ENCODE results near the gene ROCK2.
"Not testable (repeated sequence)": the region's sequence is repeated elsewhere in the genome, so short reads cannot be mapped to it uniquely, and the experiment has no call there.

ROCK2 gene

DNA sequence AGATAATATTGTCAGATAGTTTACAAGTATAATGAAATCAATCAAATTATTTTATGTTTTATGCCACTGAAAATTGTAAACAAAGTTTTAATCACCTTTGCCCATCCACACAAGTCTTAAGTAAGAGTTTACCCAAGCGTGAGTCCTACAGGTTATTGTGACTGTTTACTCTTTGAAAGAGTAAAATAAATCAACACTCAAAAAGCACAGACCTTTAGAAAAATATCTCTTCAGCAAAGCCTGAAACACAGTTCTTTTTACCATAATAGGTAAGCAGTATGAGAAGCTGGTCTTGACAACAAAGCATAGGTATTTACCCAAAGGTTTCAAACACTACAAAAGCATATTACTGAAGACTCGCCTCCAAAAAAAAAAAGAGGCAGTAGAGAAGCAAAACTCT is 3.7 kb downstream of the ROCK2 start:
- DNase-seq (ENCODE audit: low spot score), result no peak

DNA sequence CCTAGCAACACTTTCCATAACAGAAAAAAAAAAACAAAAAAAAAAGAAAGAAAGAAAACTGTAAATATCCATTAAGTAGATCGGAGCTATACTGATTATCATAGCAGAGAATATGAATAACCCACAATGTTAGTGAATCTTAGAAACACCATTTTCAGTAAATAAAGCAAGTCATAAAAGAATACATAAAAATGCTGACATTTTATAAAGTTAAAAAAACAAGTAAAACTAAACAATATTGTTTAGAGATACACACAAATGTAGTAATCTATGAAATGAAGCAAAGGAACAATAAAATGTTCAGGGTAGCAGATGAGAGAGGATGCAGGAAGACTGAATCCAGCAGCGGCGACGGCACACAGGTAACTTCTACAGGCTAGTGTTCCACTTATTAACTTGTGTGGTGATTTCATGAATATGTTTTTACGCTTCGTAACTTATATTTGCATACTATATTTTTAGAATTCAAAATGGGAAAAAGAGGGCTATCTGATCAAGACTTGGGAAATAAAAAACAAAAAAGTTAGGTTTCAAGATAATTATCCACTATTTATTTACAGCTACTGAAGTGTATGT is 4.8 kb downstream of the ROCK2 start:
- DNase-seq (ENCODE audit: low spot score), result no peak

DNA sequence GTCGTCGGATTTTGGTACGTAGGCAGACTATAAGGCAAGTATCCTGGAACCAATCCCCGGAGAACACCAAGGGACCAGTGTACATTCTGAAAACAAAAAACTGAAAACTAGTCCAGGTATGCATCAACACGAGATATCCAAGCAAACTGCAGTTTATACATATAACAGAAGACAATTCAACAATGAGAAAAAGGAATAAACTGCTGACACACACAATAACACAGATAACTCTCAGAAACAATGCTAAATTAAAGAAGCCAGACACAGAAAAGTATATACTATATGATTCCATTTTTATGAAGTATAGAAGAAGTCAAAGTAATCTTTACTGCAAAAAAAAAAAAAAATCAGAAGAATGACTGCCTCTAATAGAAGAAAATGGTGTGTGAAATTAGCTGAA is 5.9 kb downstream of the ROCK2 start:
- DNase-seq (ENCODE audit: low spot score), result no peak

DNA sequence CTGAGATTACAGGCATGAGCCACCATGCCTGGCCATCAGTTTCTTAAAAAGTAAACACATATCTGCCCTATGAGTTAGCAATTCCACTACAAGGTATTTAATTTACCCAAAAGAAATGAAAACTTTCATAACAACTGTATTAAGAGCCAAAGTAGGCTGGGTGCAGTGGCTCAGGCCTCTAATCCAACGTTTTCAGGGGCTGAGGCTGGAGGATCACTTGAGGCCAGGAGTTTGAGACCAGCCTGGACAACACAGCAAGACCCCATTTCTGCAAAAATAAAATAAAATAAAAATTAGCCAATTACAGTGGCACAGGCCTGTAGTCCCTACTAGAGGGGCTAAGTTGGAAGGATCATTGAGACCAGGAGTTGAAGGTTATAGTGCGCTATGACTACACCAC is 6.5 kb downstream of the ROCK2 start:
- no peak for DNase-seq (ENCODE audit: low spot score)

DNA sequence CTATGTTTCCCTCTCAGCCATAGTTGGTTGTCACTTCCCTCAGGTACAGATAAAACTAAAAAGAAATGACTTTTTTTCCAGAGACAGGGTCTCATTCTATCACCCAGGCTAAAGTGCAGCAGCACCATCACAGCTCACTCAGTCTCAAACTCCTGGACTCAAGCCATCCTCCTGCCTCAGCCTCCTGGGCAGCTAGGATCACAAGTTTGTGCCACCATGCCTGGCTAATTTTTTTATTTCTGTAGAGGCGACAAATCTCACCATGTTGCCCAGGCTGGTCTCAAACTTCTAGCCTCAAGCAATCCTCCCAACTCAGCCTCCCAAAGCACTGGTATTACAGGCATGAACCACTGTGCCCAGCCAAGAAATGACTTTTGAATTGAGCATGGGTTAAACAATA is 8.2 kb downstream of the ROCK2 start:
- no peak for DNase-seq (ENCODE audit: low spot score)

DNA sequence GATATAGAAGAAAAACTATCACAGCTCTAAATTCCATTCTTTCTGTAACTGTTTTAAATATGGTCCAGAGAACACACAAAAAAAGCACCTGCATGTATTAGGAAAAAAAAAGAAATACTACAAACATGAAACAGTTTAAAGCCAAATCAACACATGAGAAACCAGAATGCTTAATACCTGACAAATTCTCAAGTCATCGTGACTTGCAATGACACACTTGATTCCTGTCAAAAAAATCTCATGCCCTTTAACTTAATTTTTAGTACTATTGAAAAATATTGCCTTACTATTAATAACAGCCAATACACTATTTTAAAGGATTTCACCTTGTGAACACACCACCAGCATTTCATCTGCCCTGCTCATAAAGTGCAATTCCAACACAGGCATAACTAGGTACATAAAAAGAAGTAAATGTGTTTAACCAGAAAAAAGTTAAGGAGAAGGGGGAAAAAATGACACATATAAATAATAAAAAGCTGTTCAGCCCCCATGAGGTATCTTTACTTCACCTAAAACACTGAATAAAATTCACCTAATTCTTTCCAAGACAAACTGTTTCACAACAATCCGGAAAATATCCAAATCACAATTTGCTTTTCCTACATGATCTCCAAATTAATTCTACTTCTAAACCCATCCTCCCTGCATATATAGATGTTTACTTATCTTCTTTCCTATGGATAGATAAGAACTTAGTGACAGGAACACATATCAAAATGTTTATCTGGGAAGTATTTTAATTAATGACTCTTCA is 10.8 kb downstream of the ROCK2 start:
- DNase-seq (ENCODE audit: low spot score), result no peak

DNA sequence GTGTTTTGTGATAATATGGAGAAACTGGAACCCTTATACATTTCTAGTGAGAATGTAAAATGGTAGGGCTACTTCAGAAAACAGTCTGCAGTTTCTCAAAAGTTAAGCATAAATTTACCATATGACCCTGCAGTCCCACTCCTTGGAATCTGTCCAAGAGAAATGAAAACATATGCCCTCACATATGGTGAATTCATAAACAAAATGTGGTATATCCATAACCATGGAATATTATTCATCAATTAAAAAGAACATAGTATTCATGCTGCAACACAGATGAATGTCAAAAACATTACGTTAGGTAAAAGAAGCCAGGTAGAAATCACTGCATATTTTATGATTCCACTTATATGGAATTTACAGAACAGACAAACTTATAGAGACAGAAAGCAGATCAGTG is 11.8 kb downstream of the ROCK2 start:
- DNase-seq (ENCODE audit: low spot score), result no peak

DNA sequence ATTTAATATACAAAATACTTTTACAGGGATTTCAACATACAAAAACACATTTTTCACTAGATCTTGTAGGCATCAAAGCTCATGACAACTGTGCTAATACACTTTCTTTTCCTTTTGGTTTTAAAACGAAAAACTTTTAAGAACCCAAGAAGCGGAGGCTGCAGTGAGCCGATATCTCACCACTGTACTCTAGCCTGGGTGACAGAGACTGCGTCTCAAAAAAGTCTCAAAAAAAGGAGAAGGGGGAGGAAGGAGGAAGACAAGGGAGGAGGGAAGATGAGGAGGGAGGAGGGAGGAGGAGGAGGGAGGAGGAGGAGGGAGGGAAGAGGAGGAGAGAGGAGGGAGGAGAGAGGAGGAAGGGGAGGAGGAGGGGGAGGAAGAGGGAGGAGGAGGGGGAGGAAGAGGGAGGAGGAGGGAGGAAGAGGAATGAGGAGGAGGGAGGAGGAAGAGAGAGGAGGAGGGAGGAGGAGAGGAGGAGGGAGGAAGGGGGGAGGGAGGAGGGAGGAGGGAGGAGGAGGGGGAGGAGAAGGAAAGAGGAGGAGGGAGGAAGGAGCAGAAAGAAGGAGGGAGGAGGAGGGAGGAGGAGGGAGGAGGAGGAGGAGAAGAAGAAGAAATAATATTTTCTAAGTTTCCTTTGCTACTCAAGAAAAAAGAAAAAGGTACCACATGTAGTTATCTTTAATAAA is 13.8 kb downstream of the ROCK2 start:
- DNase-seq (ENCODE audit: low spot score), result no peak

DNA sequence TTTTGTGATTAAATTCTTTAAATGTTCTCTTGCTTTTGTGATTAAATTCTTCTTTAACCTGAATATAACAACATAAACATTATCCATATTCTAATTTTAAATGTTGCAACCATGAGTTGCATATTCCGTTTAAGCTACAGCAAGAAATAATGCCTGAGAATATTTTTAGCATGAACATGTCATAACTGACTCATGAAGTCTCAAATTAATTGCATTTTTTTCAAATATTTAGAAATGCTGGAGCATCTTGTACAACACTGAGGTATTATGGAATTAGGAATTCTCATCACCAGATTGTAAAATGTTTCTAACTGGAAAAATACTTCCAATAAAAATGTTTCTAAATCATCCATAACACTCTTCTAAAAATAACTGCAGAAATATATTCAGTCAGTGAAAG is 14.7 kb downstream of the ROCK2 start:
- DNase-seq (ENCODE audit: low spot score), result peak; percentile 27

DNA sequence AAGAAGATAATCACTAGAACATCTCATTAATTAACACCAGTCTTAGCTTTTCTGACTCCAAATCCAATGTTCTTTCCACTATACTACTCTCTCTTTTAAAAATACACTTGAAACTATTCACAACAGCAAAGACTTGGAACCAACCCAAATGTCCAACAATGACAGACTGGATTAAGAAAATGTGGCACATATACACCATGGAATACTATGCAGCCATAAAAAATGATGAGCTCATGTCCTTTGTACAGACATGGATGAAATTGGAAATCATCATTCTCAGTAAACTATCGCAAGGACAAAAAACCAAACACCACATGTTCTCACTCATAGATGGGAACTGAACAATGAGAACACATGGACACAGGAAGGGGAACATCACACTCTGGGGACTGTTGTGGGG is 15.9 kb downstream of the ROCK2 start:
- not testable (repeated sequence) for DNase-seq (ENCODE audit: low spot score)

DNA sequence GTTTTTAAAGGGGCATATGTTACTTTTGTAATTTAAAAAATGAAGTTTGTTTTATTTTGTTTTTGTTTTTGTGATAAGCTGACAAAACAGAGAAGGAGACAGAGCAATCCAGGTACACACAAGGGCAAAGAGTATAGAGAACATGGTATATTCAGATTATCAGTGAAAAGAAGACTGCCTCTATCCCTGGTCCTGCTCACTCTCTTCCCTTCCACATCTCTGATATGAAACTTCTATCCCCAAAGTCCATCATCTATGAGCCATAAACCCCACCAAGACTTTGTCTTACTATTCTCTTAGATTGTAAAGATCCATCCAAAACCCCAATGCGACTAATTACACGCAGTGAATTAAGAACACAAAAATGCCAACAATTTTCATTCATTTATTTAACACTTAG is 16.6 kb downstream of the ROCK2 start:
- no peak for DNase-seq (ENCODE audit: low spot score)

DNA sequence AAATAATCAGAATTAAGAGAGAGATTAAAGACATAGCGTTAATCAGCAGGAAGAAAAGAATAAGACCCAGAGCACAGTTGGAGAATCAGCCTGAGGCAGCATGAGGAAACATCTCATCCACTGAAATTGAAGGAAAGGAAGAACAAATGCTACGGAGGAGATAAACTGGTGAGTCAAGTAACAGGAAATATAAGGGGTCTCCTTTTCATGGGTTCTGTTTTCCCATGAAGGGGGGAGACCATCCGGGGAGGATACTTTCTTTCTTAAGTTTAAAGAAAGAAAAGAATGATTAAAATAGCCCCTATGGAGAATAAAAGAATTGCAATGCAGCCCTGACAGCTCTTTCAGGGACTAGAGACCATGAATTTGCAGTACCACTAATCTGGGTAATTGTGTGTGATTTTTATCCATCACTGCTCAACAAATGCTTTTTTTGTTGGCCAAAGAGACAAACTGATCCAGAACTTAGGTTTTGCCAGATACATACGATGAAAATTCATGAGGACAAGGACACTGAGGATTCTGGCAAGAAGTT is 17.7 kb downstream of the ROCK2 start:
- DNase-seq (ENCODE audit: low spot score), result no peak

DNA sequence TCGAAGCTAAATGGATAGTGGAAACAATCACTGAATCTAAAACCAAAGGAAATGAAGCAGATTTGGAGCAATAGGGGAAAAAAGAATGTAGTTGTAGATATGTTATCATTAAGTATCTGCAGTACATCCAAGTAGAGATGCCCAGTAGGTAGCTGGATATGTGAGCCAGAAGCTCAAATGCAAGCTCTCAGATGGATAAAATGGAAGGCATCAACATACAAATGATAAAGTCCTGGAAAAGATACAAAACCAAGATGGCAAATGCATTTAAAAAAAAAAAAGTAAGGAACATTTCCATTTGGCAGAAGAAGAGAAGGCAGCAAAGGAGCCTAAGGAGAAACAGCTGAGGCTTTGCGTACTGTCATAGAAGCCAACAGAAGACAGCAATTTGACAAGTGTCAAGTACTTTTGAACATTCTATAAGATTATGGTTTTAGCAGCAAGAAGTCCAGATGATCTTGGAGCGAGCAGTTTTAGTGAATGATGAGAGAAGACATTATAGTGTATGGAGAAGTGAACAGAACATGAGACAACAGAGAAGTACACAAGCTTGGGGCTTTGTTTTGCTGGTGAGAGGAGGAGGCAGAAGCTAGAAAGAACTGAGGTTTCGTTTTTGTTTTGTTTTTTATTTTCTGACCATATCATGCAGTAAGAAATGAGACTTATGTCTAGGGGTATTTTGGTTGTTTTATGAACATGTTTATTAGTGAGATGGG is 18.3 kb downstream of the ROCK2 start:
- DNase-seq (ENCODE audit: low spot score), result no peak

DNA sequence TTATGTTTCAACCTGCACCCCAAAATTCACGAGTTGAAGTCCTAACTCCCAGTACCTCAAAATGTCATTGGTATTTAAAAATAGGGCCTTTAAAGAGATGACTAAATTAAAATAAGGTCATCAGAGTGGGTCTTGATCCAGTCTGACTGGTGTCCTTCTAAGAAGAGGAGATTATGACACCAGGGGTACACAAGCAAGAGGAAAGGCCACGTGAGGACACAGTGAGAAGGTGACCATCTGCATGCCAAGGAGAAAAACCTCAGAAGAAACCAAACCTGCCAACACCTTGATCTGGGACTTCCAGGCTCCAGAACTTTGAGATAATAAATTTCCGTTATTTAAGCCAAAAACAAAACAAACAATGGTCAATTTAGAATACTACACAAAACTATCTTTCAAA is 22.6 kb downstream of the ROCK2 start:
- DNase-seq (ENCODE audit: low spot score), result no peak

DNA sequence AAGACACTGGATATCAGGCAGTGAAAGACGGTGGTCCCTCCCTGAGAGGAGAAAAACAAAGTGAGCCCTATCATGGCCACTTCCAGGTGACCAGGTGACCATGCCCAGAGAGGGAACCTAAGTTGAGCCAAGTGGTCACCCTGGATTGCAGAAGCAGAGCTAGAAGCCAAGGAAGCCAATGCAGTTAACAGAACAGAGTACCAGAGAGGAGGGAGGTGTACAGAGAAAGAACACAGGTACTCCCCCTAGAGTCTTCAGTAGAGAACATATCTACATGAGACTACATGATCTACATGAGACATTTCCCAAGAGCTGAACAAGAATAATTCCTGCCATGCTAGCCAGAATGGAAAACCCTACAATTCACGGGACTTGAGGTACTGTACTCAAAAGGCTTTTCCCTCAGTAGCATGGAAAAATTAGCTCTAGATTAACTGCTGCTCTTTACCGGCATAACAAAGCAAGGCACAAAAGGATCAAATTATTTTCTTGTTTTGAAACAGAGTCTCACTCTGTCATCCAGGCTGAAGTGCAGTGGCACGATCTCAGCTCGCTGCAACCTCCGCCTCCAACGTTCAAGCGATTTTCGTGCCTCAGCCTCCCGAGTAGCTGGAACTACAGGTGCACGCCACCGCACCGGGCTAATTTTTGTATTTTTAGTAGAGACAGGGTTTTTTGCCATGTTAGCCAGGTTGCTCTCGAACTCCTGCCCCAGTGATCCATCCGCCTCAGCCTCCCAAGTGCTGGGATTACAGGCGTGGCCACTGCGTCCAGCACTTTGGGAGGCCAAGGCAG is 23.5 kb downstream of the ROCK2 start:
- no peak for DNase-seq (ENCODE audit: low spot score)

DNA sequence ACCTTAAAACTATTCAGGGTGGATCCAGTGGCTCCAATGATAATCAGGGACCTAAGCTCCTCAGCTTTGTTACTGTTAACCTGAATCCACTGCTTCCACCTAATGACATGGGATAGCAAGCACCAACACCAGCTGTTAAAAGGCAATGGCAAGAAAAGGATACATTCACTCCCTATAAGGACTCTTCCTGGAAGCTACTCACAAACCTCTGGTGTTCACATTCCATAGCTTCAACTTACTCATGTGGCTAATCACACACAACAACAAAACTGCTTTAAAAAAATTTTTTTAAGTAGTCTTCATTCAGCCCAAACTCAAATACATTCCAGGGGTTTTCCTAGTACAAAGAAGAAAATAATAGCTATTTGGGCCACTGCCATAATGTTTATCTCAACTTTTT is 24.5 kb downstream of the ROCK2 start:
- DNase-seq (ENCODE audit: low spot score), result no peak

DNA sequence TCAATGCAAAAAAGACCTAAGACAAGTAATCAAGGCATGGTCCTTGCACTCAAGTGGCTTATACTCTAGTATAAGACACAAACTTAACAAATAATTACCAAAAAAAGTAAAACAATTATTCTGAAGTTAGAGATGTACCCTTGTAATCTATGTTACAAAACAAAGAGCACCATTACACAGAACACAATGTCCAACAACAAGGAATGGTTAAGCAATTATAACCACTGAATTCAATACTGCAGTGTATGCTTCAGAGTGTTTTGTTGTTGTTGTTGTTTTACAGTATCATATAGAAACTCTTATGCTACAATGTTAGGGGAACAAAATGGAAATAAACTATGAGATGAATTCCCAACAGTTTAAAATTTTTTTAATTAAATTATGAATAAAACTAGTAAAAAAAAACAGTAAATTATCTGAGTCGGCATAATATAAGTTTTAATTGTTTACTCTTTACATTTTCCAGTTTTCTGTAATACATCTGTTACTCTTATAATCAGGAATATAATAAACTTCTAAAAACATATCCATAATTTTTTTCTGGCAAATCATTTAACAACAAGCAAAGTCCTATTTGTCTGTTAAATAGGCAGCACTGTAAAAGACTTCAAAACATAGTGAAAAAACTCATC is 29.2 kb downstream of the ROCK2 start:
- no peak for DNase-seq (ENCODE audit: low spot score)

DNA sequence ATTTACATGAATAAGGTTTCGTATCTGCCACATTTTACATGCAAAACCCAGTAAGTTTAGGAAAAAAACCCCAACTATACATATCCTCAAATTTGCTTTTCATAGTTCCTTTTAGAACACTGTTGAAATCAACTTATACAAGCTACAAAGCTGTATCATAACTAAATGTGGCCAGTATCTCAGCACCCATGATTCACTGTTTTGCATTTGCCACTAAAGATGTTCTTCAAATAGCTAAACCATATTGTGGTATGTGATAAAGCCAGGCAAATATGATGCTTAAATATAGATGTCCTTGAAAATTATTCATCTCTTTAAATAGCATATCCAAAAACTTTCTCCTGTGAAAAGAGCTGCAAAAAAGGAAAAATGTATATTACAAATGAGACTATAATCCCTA is 29.9 kb downstream of the ROCK2 start:
- DNase-seq (ENCODE audit: low spot score), result peak; percentile 21

DNA sequence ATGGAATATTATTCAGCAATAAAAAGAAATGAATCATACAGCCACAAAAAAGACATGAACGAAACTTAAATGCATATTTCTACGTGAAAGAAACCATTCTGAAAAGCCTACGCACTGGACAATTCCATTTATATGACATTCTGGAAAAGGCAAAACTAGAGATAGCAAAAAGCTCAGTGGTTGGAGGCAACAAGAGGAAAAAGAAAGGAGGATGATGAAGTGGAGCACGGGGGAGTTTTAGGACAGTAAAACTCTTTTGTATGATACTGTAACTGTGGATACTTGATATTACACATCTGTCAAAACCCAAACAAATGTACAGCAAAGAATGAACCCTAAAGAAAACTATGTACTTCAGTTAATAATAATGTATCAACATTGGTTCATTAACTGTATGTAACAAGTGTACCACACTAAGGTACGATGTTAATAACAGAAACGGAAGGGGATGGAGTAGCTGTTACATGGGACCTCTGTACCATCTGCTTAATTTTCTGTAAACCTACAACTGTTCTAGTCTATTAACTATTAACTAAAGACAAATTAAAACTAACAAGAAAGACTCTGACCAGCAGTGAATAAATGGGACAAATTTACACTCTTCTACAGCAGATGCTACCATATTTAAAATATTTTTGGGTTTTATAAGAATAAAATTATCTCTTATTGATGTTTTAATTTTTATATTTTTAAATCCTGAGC is 31.5 kb downstream of the ROCK2 start:
- no peak for DNase-seq (ENCODE audit: low spot score)

DNA sequence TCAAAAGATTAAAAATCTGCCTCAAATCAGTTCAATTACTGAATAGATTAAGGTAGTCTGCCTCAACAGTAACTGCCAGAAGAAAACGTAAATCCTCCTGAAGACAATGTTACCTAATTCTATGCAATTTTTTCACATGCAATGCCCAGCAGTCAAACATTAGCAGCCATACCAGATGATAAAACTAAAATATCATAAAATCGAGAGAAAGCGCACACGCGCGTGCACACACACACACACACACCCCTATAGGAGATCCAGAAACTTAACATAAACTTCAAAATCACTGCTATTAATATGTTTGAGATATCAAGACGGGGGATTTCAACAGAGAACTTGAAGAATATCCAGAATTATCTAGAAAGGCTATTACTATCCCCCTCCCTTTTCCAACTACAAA is 32.9 kb downstream of the ROCK2 start:
- DNase-seq (ENCODE audit: low spot score), result no peak

DNA sequence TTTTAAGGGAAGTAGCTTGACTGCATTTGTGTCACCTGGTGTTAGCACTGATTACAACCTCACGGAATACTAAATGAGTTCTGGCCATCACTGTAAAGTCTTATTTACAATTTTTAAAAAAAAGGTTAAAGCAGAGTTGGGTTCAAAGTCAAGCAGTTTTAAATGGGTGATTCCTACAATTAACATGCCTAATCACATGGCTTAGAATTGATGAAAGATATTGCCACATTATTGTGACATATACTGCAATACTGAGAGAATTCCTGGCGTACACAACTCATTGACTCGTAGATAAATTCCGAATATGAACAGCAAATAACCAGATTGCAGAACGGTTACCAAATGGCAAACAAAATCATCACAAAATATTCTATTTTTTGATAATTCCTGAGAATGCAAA is 34.2 kb downstream of the ROCK2 start:
- no peak for DNase-seq (ENCODE audit: low spot score)

Measured in hepatic stellate cell (primary cell).